HG02678 (cell line): ENCODE results near the gene PMF1.
"Not testable (repeated sequence)": the region's sequence is repeated elsewhere in the genome, so short reads cannot be mapped to it uniquely, and the experiment has no call there.

Experiments used
- ATAC-seq: cut with Tn5 transposase; IDR thresholded peaks from one replicate; pipeline ENCODE4 v1.9.1; 2021; ENCODE audit warnings: mild to moderate bottlenecking, moderate library complexity; ENCODE audit not compliant: unreplicated experiment

The PMF1 gene

GRCh38 chr1:156195853-156196252, 17.0 kb upstream of the PMF1 start:
- no peak for ATAC-seq

GRCh38 chr1:156196445-156196844, 16.4 kb upstream of the PMF1 start:
- ATAC-seq: no peak

GRCh38 chr1:156198831-156199349, 13.9 kb upstream of the PMF1 start:
- peak; percentile 44 for ATAC-seq

GRCh38 chr1:156200044-156200443, 12.8 kb upstream of the PMF1 start:
- no peak for ATAC-seq

- ATAC-seq: no peak
Measured at GRCh38 chr1:156203331-156203730, 9.5 kb upstream of the PMF1 start.

- ATAC-seq: no peak
Measured at GRCh38 chr1:156204686-156205085, 8.1 kb upstream of the PMF1 start.

- ATAC-seq: no peak
Measured at GRCh38 chr1:156211243-156211642, 1.6 kb upstream of the PMF1 start.

- no peak for ATAC-seq
Measured at GRCh38 chr1:156212130-156212529, 677 bp upstream of the PMF1 start.

- ATAC-seq: peak; percentile 1
Measured at GRCh38 chr1:156213644-156213966, 798 bp downstream of the PMF1 start.

- no peak for ATAC-seq
Measured at GRCh38 chr1:156214024-156214748, 1.4 kb downstream of the PMF1 start.

- ATAC-seq: not testable (repeated sequence)
Measured at GRCh38 chr1:156216361-156217086, 3.7 kb downstream of the PMF1 start.

- no peak for ATAC-seq
Measured at GRCh38 chr1:156217871-156218270, 5.1 kb downstream of the PMF1 start.

GRCh38 chr1:156220226-156220625, 7.4 kb downstream of the PMF1 start:
- no peak for ATAC-seq

GRCh38 chr1:156221986-156222692, 9.3 kb downstream of the PMF1 start:
- no peak for ATAC-seq

GRCh38 chr1:156225677-156226014, 12.8 kb downstream of the PMF1 start:
- no peak for ATAC-seq

GRCh38 chr1:156226116-156226538, 13.3 kb downstream of the PMF1 start:
- peak; percentile 74 for ATAC-seq

GRCh38 chr1:156226782-156227181, 14.0 kb downstream of the PMF1 start:
- ATAC-seq: no peak

GRCh38 chr1:156228501-156228900, 15.7 kb downstream of the PMF1 start:
- no peak for ATAC-seq

GRCh38 chr1:156229809-156230472, 17.1 kb downstream of the PMF1 start:
- no peak for ATAC-seq

GRCh38 chr1:156230473-156230837, 17.6 kb downstream of the PMF1 start:
- ATAC-seq: no peak

- ATAC-seq: no peak
Measured at GRCh38 chr1:156232201-156232894, 19.5 kb downstream of the PMF1 start.
